AG10803 (cell line): ENCODE results near the gene MROH7.

Experiments used
- DNase-seq: peaks from one replicate; pipeline ENCODE4 v3.0.0; 2010; ENCODE audit warnings: low read depth
- H3K4me3 ChIP-seq: 2 replicates; pipeline ENCODE4 v1.5.1; 2011; ENCODE audit warnings: mild to moderate bottlenecking, low read length, control low read depth
- TF ChIP-seq, protein P1 (sequence below): conservative IDR thresholded peaks from 2 replicates; pipeline ENCODE4 v1.5.1; 2011; ENCODE audit warnings: mild to moderate bottlenecking, low read length, control low read depth, inconsistent platforms

Gene MROH7

DNA sequence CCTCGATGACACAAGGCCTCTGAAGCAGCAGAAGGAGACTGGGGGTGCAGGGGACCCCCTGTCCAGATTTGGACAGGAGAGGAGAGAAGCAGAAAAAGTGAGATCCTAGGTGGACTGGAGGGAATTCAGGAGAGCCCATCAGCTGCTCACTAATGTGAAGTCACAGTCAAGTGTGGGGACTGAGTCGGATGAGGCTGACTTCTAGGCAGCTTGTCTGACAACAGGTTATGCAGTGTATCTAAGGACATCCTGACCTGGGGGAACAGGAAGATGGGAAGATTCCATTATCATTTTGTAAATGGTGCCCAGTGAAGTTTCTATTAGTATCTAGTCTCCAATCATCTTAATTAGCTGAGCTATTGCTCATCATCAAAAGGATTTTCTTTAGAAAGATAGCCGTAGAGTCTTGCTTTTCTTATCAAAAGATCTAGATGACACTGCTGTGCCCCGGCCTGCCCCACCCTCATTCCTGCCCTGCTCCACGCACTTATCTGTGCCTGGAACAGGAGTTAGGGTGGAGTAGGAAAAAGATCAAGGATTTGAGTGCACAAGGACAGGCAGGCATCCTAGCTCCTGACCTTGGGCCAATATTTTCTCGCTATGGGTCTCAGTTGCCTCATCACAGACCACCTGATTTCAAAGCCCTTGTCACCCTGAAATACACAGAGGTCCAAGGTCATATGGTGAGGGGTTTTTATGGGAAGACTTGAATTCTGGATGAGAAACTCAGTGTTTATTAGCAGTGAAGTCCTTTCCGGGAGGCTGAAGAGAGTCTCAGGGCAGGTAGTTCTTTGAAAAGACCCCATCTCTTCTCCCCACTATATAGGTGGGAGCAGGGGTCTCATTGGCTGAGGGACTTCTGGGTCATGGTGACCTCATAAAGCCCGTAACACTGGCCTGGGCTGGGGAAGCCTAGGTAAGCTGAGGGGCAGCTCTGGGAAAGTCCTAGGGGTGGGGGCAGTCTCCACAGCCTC is at the start of gene MROH7:
TSS of gene MROH7 (plus strand) at position 924 of the 974 bp plus-strand sequence. CDS start 11,141 bp downstream, outside the sequence.
- no peak for DNase-seq
- H3K4me3 ChIP-seq, result no peak within 1 kb of the TSS
- TF ChIP-seq, protein P1, sequence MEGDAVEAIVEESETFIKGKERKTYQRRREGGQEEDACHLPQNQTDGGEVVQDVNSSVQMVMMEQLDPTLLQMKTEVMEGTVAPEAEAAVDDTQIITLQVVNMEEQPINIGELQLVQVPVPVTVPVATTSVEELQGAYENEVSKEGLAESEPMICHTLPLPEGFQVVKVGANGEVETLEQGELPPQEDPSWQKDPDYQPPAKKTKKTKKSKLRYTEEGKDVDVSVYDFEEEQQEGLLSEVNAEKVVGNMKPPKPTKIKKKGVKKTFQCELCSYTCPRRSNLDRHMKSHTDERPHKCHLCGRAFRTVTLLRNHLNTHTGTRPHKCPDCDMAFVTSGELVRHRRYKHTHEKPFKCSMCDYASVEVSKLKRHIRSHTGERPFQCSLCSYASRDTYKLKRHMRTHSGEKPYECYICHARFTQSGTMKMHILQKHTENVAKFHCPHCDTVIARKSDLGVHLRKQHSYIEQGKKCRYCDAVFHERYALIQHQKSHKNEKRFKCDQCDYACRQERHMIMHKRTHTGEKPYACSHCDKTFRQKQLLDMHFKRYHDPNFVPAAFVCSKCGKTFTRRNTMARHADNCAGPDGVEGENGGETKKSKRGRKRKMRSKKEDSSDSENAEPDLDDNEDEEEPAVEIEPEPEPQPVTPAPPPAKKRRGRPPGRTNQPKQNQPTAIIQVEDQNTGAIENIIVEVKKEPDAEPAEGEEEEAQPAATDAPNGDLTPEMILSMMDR, result no peak

DNA sequence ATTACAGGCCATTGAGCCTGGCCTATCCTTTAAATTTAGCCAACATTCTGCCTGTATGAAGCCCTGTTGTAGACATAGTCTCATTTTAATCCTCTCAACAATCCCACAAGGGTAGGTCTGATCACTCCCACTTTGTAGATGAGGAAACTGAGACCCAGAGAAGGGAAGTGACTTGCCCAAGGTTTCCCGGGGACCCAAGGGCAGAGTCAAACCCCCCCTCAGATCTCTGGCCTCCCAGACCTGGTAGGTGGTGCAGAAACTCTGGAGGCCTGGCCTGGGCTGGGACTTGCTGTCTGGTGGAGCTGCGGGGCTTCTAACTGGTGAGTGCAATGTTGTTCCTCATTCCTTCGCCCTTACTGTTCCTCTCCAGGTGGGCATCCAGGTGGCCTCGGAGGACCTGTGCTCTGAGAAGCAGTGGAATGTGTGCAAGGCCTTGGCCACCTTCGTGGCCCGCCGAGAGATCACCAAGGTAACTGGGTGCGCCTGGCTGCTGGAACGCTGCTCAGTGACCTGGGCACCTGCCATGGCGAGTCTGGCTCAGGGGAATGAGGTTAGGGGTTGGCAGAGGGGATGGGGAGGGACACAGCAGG is 47.9 kb upstream of the MROH7 start:
- TF ChIP-seq, protein P1, result no peak
- H3K4me3 ChIP-seq, result no peak overlapping the region
- DNase-seq, result no peak

DNA sequence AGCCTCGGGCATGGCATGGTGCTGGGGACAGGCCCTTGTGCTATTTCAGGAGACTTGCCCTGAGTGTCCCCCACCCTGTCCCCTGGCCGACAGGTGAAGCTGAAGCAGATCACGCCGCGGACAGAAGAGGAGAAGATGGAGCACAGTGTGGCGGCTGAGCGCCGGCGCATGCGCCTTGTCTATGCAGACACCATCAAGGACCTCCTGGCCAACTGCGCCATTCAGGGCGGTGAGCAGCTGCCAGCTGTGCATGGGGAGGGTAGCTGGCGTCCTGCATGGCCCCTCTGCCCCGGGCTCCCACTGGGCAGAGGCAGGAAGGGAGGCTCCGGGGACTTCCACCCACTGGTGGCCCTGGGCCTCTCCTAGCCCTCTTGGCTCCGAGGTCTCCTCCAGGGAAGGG is 47.1 kb upstream of the MROH7 start:
- TF ChIP-seq, protein P1, result no peak
- H3K4me3 ChIP-seq, result no peak overlapping the region
- no peak for DNase-seq

DNA sequence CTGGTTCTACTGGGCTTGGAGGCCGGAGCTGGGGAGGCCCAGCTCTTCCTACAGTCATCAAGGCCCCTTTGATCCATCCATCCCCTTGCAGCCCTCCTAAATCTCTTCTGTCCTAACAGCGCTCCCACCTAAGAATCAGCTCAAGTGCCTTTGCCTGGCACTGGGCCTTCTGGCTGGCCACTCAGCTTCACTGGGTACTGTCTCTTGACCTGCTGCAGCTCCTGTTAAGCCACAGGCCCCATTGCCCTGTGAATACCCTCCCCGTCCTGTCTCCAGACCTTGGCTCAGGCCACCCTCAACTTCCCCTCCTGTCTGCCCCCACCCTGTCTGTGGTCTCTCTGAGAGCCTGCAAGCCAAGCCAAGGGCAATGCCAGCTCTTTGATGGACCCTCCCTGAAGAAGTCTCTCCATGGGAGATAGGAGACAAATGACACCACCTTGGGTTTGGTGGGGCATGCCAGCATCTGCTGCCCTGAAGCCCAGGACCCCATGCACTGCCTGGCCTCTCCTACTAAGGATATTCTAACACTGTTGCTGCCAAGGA is 45.6 kb upstream of the MROH7 start:
- no peak overlapping the region for H3K4me3 ChIP-seq
- TF ChIP-seq, protein P1, result no peak
- DNase-seq, result no peak

DNA sequence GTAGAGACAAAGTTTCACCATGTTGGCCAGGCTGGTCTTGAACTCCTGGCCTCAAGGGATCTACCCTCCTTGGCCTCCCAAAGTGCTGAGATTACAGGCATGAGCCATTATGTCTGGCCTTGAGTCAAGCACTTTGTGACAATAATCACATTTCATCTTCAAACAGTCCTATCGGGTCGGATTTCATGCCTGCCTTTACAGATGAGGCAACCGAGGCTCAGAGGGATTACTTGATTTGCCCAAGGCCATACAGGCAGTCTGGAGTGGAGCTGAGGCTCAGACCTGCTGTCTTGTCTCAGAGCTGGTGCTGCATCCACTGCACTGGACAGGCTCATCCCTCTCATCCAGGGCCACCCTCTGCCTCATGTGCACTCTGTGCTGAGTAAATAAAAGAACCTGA is 44.8 kb upstream of the MROH7 start:
- TF ChIP-seq, protein P1, result no peak
- no peak overlapping the region for H3K4me3 ChIP-seq
- no peak for DNase-seq

DNA sequence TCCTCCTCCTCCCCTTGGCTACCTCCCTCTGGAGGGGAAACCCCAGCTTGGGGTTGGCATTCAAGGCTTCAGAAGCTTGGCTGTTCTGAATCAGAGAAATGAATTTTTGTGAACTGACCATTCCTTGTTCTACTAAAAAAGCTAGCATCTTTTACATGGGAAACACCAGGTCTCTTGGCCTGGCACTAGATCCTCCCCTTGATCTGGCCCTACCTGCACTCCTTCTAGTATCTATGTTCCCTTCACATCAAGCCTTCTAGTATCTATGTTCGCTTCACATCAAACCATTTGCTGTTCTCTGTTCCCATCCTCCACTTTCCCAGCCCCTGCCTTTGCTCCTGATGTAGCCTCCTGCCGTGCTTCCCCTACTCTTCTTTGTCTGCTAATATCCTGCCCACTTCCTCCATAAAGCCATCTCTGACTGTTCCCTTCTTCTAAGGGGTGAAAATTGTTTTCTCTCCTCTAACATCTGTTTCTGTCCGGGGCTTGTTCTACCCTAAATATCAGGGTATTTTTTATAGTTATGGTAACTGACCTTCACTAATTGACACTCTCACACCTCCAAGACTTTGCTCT is 44.0 kb upstream of the MROH7 start:
- no peak for DNase-seq
- TF ChIP-seq, protein P1, result no peak
- H3K4me3 ChIP-seq, result no peak overlapping the region
